Endodermal cell (in vitro differentiated cells): ENCODE results near the gene CLCN2. TPM values are rescaled to one million over a fixed set of nuclear protein-coding genes. Genes with fewer than 3 reads are reported as not detected.

Source experiments
- DNase-seq: peaks from one replicate; pipeline ENCODE4 v3.0.0-alpha.2; 2017
- H3K27ac ChIP-seq: 2 replicates; pipeline ENCODE4 v1.5.1; 2013; ENCODE audit warnings: mild to moderate bottlenecking, low read depth, low read length, moderate library complexity
- H3K27me3 ChIP-seq: 2 replicates; pipeline ENCODE4 v1.6.1; 2013; ENCODE audit warnings: mild to moderate bottlenecking, low read length, moderate library complexity; ENCODE audit not compliant: insufficient read depth, control insufficient read depth, poor library complexity, severe bottlenecking
- H3K36me3 ChIP-seq: 2 replicates; pipeline ENCODE4 v1.7.0; 2013; ENCODE audit warnings: mild to moderate bottlenecking, low read length, moderate library complexity; ENCODE audit not compliant: control insufficient read depth, insufficient read depth
- H3K4me1 ChIP-seq: one replicate; pipeline ENCODE4 v1.7.0; 2013; ENCODE audit warnings: low read length; ENCODE audit not compliant: control insufficient read depth, insufficient read depth
- H3K4me3 ChIP-seq: 2 replicates; pipeline ENCODE4 v1.5.1; 2013; ENCODE audit warnings: mild to moderate bottlenecking, low read length, moderate library complexity
- H3K9ac ChIP-seq: 2 replicates; pipeline ENCODE4 v1.6.1; 2013; ENCODE audit warnings: mild to moderate bottlenecking, low read length, moderate library complexity; ENCODE audit not compliant: poor library complexity, severe bottlenecking; ENCODE audit errors: extremely low read depth
- H3K9me3 ChIP-seq: 2 replicates; pipeline ENCODE4 v1.6.1; 2013; ENCODE audit warnings: mild to moderate bottlenecking, low read length, moderate library complexity; ENCODE audit not compliant: control insufficient read depth
- H3K27ac Mint-ChIP-seq: 2 replicates; pipeline ENCODE4 v1.8.0; 2020; ENCODE audit warnings: mixed read lengths
- H3K27me3 Mint-ChIP-seq: 2 replicates; pipeline ENCODE4 v1.8.0; 2021; ENCODE audit warnings: mild to moderate bottlenecking, mixed read lengths; ENCODE audit not compliant: insufficient read depth
- H3K36me3 Mint-ChIP-seq: 2 replicates; pipeline ENCODE4 v1.8.0; 2020; ENCODE audit warnings: low read depth, mixed read lengths
- H3K4me1 Mint-ChIP-seq: 2 replicates; pipeline ENCODE4 v1.8.0; 2020; ENCODE audit warnings: mixed read lengths
- H3K4me3 Mint-ChIP-seq: 2 replicates; pipeline ENCODE4 v1.8.0; 2020; ENCODE audit warnings: mild to moderate bottlenecking, moderate library complexity, mixed read lengths
- H3K9me3 Mint-ChIP-seq: 2 replicates; pipeline ENCODE4 v1.8.0; 2020; ENCODE audit warnings: mild to moderate bottlenecking, mixed read lengths
- WGBS, 2 experiments: methylation state at CpG; one replicate each; pipeline versions ENCODE4 v1.1.5 to v1.1.7; 2013; ENCODE audit warnings: missing lambda C conversion rate in 2 of 2, mixed read lengths in 1 of 2; ENCODE audit not compliant: insufficient coverage in 1 of 2, insufficient read length in 1 of 2; 5-methylcytosine and 5-hydroxymethylcytosine counted together
- total RNA-seq, 2 donors: library from RNA; stranded (reverse); fragmentation: NEBNext Ultra II Directional in 1 of 2; extraction: Animal tissue kit (Norgen Biotek cat#: 25700) in 1 of 2; gene quantifications; 2 replicates in 1 of 2; 3 replicates in 1 of 2; pipeline ENCODE4 v1.2.1, GENCODE V29; 2021
- TF ChIP-seq, protein P1 (sequence below): fragments of 200-600 bp; sonication (generic); conservative IDR thresholded peaks from 2 replicates; pipeline ENCODE4 v1.5.0; 2021; ENCODE audit warnings: antibody characterized with exemption, mild to moderate bottlenecking

Gene CLCN2
- total RNA-seq, 2 donors from 2014 or later: 32.4 to 38.4 TPM

DNA sequence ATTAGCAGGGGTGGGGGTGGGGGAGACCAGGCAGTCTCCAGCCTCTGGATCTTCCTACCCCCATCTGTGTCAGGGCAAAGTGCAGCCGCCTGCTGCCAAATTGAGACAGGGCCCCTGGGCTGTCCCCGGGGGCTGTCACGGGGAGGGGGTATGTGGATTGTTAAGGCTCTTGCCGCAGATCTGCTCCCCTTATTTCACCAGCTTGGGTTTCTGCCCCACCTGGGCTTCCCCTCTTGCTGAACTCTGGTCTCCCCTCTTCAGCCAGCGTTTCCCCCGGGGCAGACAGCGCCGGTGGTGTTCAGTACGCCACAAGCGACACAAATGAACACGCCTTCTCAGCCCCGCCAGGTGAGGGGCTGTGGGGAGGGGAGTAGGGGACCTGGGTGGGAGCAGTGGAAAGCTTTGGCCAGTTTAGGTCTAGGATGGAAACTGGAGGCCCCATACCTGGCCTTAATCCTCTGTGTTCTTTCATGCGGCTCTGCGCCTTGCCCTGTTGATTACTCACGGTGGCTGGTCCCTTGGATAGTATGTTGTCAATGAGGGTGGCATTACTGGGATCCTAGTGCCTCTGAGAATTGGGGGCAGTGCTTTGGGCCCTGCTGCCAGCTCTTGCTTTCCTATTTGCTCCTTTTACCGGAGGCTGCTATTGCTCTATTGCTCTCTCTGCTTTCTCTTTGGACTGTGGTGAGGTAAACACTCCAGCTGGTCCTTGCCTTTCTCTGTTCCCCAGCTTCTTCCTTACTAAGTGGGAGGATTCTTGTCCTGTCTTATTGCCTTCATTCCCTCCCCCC lies 45.3 kb downstream of the CLCN2 start:
- Histone ChIP-seq H3K9ac (peak overlapping the region; percentile 91), H3K4me1 (peaks cover 5% of the 10 kb centered on the region), H3K27ac (no peak overlapping the region), H3K9me3 (no peaks in the 10 kb centered on the region), H3K36me3 (peaks cover 47% of the 10 kb centered on the region), H3K4me3 (peak overlapping the region; percentile 95), H3K27me3 (no peaks in the 10 kb centered on the region)
- no peak for DNase-seq
- peak overlapping the region; percentile 84 for H3K4me3 Mint-ChIP-seq
- H3K27me3 Mint-ChIP-seq: no peaks in the 10 kb centered on the region
- peaks cover 22% of the 10 kb centered on the region for H3K4me1 Mint-ChIP-seq
- H3K27ac Mint-ChIP-seq: peak overlapping the region; percentile 74
- TF ChIP-seq, protein P1, sequence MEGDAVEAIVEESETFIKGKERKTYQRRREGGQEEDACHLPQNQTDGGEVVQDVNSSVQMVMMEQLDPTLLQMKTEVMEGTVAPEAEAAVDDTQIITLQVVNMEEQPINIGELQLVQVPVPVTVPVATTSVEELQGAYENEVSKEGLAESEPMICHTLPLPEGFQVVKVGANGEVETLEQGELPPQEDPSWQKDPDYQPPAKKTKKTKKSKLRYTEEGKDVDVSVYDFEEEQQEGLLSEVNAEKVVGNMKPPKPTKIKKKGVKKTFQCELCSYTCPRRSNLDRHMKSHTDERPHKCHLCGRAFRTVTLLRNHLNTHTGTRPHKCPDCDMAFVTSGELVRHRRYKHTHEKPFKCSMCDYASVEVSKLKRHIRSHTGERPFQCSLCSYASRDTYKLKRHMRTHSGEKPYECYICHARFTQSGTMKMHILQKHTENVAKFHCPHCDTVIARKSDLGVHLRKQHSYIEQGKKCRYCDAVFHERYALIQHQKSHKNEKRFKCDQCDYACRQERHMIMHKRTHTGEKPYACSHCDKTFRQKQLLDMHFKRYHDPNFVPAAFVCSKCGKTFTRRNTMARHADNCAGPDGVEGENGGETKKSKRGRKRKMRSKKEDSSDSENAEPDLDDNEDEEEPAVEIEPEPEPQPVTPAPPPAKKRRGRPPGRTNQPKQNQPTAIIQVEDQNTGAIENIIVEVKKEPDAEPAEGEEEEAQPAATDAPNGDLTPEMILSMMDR: no peak
- no peaks in the 10 kb centered on the region for H3K9me3 Mint-ChIP-seq
- WGBS, 2 experiments: 56 to 90% methylated on average over 2 to 16 of the region's 16 CpGs
- H3K36me3 Mint-ChIP-seq: peaks cover 34% of the 10 kb centered on the region

DNA sequence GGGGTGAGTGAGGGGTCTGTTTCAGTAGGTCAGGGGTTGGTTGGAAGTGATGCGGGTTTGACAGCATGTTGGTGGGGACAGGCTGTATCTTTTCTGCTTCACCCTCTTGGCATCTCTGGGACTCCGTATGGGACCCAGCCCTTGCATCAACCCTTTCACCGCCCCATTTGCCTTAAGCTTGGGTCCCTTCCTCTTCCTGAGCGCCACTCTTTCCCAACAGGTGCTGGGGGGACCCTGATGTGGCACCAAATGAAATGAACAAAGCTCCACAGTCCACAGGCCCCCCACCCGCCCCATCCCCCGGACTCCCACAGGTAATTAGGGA lies 45.9 kb downstream of the CLCN2 start:
- Mint-ChIP-seq H3K27ac (peak overlapping the region; percentile 88), H3K36me3 (peaks cover 29% of the 10 kb centered on the region), H3K4me3 (peak overlapping the region; percentile 84), H3K9me3 (no peaks in the 10 kb centered on the region), H3K27me3 (no peaks in the 10 kb centered on the region), H3K4me1 (peaks cover 22% of the 10 kb centered on the region)
- H3K4me3 ChIP-seq: peak overlapping the region; percentile 95
- no peak for DNase-seq
- WGBS, 2 experiments: 0 to 12% methylated on average over 2 to 5 of the region's 6 CpGs
- H3K9me3 ChIP-seq: no peaks in the 10 kb centered on the region
- H3K4me1 ChIP-seq: peaks cover 5% of the 10 kb centered on the region
- no peaks in the 10 kb centered on the region for H3K27me3 ChIP-seq
- peak overlapping the region; percentile 80 for H3K27ac ChIP-seq
- TF ChIP-seq, protein P1: no peak
- H3K36me3 ChIP-seq: peaks cover 42% of the 10 kb centered on the region
- peak overlapping the region; percentile 91 for H3K9ac ChIP-seq

DNA sequence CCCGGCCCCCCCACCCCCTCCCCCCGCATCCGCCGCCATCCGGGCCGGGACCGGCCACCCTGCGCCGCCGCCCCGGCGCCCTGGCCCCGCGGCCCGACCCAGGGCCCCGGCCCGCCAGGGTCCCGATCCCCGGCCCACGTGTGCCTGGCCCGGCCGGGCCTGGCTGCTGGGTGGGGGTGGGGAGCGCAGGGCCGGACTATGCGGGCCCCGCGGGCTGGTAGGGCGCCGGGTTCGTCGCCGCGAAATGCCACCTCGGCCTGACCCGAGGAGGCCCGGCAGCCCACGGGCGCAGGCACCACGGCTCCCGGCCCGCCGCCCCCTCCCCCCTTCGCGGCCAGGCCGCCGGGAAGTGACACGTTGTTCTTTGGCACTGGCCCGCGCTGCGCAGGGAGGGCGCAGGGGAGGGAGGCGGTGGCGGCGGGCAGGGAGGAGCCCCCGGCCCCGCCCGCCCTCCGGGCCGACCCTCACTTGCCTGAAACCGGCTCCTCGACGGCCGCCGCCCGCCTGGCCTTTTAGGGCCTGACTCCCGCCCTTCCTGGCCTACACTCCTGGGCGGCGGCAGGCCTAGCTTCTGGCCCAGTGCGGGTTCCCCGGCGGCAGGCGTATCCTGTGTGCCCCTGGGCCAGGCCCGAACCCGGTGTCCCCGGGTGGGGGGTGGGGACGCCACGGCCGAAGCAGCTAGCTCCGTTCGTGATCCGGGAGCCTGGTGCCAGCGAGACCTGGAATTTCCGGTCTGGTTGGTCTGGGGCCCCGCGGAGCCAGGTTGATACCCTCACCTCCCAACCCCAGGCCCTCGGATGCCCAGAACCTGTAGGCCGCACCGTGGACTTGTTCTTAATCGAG lies 46.5 kb downstream of the CLCN2 start:
- TF ChIP-seq, protein P1: no peak
- peaks cover 27% of the 10 kb centered on the region for H3K36me3 Mint-ChIP-seq

More for the DNA sequence above, 46.5 kb downstream of the CLCN2 start:
- Histone ChIP-seq H3K9ac (peak overlapping the region; percentile 91), H3K36me3 (peaks cover 36% of the 10 kb centered on the region), H3K9me3 (no peaks in the 10 kb centered on the region), H3K27ac (peak overlapping the region; percentile 80), H3K4me3 (peak overlapping the region; percentile 95), H3K27me3 (no peaks in the 10 kb centered on the region), H3K4me1 (peaks cover 5% of the 10 kb centered on the region)
- peak overlapping the region; percentile 88 for H3K27ac Mint-ChIP-seq
- WGBS, 2 experiments: 0% methylated on average over 14 to 88 of the region's 89 CpGs
- peaks cover 22% of the 10 kb centered on the region for H3K4me1 Mint-ChIP-seq
- peak; percentile 78 for DNase-seq
- H3K9me3 Mint-ChIP-seq: no peaks in the 10 kb centered on the region
- H3K27me3 Mint-ChIP-seq: no peaks in the 10 kb centered on the region
- peak overlapping the region; percentile 84 for H3K4me3 Mint-ChIP-seq
